ENCODE data around the gene OR2A42. TPM values are rescaled to one million over a fixed set of nuclear protein-coding genes. Genes with fewer than 3 reads are reported as not detected.
"Not testable (repeated sequence)": the region's sequence is repeated elsewhere in the genome, so short reads cannot be mapped to it uniquely, and the experiment has no call there.

Gene OR2A42
- polyA plus RNA-seq, 6 donors from 2014 or later, result 0.97 TPM; not detected in 5

DNA sequence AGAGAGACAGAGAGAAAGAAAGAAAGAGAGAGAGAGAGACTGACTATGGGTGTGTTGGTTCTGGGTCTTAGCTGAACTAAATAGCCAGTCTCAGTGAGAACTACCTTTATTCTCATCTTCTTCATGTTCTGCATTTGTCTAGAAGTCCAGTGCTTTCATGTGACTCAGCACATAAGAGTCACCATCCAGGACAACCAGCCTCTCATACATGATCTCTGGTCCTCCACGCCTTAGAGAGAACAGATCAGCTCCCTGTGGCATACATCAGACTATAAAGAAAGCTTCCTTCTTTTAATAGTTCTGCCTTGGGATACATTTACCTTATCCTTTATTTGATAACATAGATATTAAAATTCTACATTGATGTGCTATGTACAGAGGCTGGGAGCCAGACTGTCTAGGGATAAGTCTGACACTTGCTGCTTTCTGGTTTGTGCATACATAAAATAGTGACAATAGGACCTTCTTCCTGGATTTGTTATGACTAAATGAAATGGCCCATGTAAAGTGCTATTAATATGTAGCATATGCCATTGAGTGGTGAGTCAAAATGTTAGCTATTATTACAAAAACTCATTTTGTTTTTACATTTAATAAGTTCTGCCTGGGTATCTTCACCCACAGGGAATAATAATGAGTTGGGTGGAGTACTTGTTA is 8.4 kb upstream of the OR2A42 start:
- H3K4me3 Mint-ChIP-seq; H3K27ac Mint-ChIP-seq; H3K27me3 Mint-ChIP-seq; H3K9me3 Mint-ChIP-seq; DNase-seq; H3K4me1 Mint-ChIP-seq; H3K36me3 Mint-ChIP-seq; ATAC-seq (ENCODE audit: low read depth in 2 of 2): not testable (repeated sequence)

DNA sequence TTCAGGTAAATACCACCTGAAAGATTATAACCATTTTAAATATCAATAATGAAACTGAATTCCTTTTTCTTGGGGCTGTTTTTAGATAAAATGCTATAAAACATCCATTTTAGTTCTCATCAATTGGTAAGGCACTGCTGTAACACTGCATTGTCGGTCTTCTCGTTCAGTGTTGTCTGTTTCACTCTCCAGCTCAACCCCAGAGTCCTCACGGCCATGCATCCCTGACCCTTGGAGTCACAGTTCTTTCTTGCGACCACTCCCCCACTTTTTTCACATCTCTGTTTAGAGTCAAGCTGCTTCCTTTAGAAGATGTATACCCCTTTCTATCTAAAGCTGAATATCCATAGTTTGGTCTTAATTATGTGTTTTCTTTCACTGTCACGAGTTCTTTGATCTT is 7.6 kb upstream of the OR2A42 start:
- not testable (repeated sequence) for ATAC-seq (ENCODE audit: low read depth in 2 of 2); H3K9me3 Mint-ChIP-seq; H3K4me3 Mint-ChIP-seq; H3K4me1 Mint-ChIP-seq; DNase-seq; H3K27ac Mint-ChIP-seq; H3K27me3 Mint-ChIP-seq; H3K36me3 Mint-ChIP-seq

DNA sequence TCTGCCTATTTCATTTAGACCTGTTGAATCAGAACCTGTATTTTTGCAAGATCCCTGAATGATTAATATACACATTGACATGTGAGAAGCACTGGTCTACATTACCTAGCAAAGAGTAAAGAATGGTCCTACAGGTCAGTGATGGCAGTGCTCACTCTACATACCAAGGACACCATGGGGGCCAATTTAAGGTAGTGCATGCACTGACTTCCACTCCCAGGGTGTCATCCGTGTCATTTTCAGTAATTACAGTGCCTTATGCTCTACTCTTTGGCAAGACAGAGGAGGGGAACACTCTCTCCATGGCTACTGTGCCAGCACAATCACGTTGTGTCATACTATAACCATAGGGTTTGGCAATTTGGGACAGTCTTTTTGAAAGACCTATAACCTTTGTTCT is 6.0 kb upstream of the OR2A42 start:
- H3K9me3 Mint-ChIP-seq; H3K36me3 Mint-ChIP-seq; DNase-seq; H3K27me3 Mint-ChIP-seq; H3K4me1 Mint-ChIP-seq; ATAC-seq (ENCODE audit: low read depth in 2 of 2); H3K4me3 Mint-ChIP-seq; H3K27ac Mint-ChIP-seq: not testable (repeated sequence)

DNA sequence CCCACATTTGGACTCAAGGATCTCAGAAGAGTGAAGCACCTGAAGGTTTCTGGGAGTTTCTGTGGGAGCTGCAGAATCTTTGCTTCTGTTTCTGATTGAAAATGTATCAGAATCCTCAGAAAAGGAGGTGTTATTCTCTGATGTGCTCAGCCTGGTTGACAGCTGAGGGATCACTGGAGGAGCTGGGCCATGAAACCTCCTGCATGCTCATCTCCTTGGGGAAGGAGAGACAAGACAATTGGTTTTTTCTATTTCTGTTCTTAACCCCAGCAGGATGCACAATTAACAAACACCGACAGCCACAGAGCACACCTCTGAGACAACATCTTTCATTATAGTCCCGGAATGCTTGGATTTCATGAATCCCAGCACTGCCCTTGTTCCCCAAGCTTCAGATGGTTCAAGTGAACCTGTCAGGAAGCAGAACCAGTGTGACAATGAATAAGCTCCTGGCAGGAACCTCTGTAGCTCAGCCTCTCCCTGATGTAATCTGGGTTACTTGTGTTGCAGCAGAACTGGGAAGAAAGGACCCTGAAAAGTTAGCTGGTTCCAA is 799 bp downstream of the OR2A42 start:
- not testable (repeated sequence) for H3K9me3 Mint-ChIP-seq; DNase-seq; H3K27me3 Mint-ChIP-seq; H3K4me3 Mint-ChIP-seq; H3K4me1 Mint-ChIP-seq; H3K27ac Mint-ChIP-seq; H3K36me3 Mint-ChIP-seq; ATAC-seq (ENCODE audit: low read depth in 2 of 2)

DNA sequence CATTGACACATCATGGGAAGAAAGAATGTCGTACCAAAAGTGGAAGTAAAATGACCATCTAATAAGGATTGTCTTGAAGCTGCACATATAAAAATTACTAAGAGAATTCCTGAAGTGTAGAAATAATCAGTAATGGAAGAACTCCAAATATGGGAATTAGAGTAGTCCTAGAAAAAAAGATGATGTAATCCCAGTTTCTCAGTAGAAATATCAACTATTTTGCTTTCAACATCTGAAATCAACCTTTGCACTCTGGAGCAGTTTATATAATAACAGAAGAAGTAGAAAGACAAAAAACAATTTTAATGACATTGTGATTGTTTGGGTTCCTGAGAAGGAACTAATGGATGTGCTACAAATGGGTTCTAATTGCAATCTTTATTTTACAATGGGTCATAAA is 6.4 kb downstream of the OR2A42 start:
- not testable (repeated sequence) for DNase-seq; H3K4me1 Mint-ChIP-seq; H3K36me3 Mint-ChIP-seq; H3K4me3 Mint-ChIP-seq; ATAC-seq (ENCODE audit: low read depth in 2 of 2); H3K27ac Mint-ChIP-seq; H3K9me3 Mint-ChIP-seq; H3K27me3 Mint-ChIP-seq

DNA sequence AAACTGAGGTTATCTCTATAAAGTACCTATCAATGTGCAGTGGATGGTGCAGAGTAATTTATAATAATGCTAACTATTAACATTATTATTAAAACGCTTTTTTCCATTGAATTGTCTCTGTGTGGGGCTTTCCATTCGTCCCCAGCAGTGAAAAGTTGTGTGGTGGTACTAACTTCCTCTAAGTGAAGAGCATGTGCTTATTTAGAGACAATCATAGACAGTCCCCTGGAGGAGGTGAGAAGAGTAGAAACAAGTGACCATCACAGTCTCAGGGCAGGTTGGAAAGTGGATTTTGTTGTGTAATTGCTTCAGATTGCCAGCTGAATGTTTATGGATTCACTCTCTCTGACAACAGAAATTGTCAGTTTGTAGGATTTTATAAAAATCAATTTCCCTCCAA is 8.4 kb downstream of the OR2A42 start:
- not testable (repeated sequence) for H3K4me3 Mint-ChIP-seq, H3K27me3 Mint-ChIP-seq, DNase-seq, H3K27ac Mint-ChIP-seq, H3K36me3 Mint-ChIP-seq, H3K4me1 Mint-ChIP-seq, H3K9me3 Mint-ChIP-seq
- ATAC-seq (ENCODE audit: low read depth in 2 of 2), result peak; percentile 54 to 57

DNA sequence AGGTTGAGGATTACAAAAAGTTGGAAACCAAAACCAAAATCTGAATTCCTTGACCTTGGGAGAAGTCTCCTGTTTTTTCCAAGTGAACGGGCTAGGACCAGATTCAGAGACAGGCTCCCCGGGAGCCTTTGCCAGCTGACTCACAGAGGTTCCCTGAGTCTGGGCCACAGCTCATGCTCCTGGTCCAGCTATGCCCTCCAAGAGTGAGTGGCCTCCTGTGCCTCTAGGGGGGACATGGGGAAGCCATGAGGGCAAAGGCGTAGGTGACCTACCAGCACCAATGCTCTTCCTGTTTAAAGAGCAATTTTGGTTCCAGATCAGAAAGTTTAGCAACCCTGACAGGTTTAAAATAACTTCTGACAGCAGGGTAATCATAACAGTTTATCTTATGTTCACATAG is 10.6 kb downstream of the OR2A42 start:
- DNase-seq; H3K27me3 Mint-ChIP-seq; H3K4me1 Mint-ChIP-seq; H3K9me3 Mint-ChIP-seq; H3K36me3 Mint-ChIP-seq; H3K4me3 Mint-ChIP-seq; ATAC-seq (ENCODE audit: low read depth in 2 of 2); H3K27ac Mint-ChIP-seq: not testable (repeated sequence)

DNA sequence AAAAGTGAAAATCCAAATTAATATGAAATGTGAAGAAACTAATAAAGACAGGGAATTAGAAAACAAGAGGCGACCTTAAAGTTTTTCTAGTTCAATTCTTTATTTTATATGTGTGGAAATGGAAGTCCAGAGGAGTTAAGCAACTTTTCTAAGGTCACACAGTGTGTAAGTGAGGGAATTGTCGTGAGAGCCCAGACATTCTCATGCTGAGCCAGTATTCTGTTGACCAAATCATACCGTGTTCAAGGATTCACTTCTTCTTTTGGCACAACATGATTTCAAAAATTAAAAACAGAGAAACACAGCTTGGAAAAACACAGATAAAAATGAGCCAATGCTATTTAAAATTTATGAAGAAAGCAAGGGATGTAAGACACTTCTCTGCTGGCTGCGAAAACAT is 12.5 kb downstream of the OR2A42 start:
- not testable (repeated sequence) for H3K9me3 Mint-ChIP-seq; H3K4me3 Mint-ChIP-seq; H3K27me3 Mint-ChIP-seq; DNase-seq; H3K36me3 Mint-ChIP-seq; ATAC-seq (ENCODE audit: low read depth in 2 of 2); H3K4me1 Mint-ChIP-seq
- peak overlapping the region in 1 of 6 donors; percentile 42 for H3K27ac Mint-ChIP-seq

DNA sequence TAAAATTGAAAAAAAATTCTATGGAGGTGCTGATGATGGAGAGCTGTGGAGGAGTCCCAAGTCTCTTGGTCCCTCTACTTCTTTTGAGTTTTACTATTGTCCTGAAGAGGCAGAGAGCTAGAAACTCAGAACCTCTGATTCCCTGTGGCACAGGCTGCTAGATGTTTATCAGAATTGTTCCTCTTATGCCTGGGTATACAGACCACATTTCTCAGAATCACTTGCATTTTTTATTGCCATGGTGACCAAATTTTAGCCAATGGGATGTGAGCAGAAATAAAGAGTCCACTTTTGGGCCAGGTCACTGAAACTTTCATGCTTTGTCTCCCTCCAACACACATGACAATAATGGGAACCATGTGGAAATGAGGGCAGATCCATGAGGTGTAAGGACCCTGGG is 15.7 kb downstream of the OR2A42 start:
- H3K27me3 Mint-ChIP-seq; H3K4me3 Mint-ChIP-seq; H3K9me3 Mint-ChIP-seq; DNase-seq; H3K27ac Mint-ChIP-seq; H3K4me1 Mint-ChIP-seq; ATAC-seq (ENCODE audit: low read depth in 2 of 2); H3K36me3 Mint-ChIP-seq: not testable (repeated sequence)

DNA sequence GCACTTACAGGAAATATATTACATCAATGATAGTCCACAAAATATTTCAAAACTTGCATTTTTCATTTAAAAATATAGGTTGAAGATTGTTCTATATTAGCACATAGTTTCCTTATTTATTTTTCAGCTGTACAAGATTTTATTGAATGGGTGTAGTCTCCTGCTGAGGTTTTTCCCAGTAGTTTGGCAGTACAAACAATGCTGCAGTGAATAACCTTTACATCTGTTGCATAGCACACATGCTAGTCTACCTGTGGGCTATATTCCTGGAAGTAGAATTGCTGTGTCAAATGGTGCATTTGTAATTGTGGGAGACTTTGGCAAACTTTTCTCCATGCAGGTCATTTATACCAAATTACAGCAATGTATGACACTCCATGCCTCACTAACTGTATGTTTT is 18.9 kb downstream of the OR2A42 start:
- DNase-seq; H3K27me3 Mint-ChIP-seq; ATAC-seq (ENCODE audit: low read depth in 2 of 2); H3K4me3 Mint-ChIP-seq; H3K27ac Mint-ChIP-seq; H3K4me1 Mint-ChIP-seq; H3K36me3 Mint-ChIP-seq; H3K9me3 Mint-ChIP-seq: not testable (repeated sequence)

DNA sequence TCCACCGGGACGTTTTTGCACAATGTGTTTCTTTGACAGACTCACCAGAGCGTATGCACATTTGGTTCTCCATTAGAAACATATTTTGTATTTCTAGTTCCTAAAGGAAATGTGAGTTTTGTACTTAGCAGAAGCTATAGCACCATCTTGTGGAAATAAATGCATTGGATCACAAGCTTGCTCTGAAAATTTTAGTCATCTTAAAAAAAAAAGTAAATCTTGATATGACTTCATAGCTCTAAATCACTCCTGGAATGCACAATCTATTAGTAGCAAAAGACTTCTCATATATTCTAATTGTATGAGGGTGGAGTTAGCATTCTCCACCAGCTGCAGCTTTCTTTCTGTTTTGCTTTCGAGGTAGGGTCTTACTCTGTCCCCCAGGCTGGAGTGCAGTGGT is 20.3 kb downstream of the OR2A42 start:
- peak; percentile 41 to 66 for ATAC-seq (ENCODE audit: low read depth in 2 of 2)

DNA sequence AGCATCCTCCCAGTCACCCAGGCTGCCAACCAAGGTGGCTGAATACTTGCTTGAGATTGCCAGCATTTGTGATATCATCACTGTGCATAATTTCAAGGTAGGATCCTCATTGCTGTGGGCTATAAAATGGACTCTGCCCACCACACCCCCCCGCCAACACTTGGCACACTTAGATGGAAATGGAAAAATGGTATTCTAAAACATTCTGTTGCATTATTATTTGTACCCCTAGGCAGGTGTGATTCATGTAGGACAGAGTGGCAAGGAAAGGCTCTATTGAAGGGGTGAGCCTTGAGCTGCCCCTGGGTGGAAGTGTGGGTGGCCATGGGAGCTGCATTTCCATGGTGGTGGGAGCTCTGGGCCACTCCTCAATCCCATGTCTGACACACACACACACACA is 20.8 kb downstream of the OR2A42 start:
- H3K27me3 Mint-ChIP-seq; H3K9me3 Mint-ChIP-seq; H3K4me3 Mint-ChIP-seq; DNase-seq; ATAC-seq (ENCODE audit: low read depth in 2 of 2); H3K4me1 Mint-ChIP-seq; H3K36me3 Mint-ChIP-seq: not testable (repeated sequence)
- peak overlapping the region in 1 of 6 donors; percentile 25 for H3K27ac Mint-ChIP-seq

More for the DNA sequence above, 20.3 kb downstream of the OR2A42 start:
- not testable (repeated sequence) for H3K4me3 Mint-ChIP-seq, H3K9me3 Mint-ChIP-seq, H3K4me1 Mint-ChIP-seq, H3K27ac Mint-ChIP-seq, H3K36me3 Mint-ChIP-seq, DNase-seq, H3K27me3 Mint-ChIP-seq

DNA sequence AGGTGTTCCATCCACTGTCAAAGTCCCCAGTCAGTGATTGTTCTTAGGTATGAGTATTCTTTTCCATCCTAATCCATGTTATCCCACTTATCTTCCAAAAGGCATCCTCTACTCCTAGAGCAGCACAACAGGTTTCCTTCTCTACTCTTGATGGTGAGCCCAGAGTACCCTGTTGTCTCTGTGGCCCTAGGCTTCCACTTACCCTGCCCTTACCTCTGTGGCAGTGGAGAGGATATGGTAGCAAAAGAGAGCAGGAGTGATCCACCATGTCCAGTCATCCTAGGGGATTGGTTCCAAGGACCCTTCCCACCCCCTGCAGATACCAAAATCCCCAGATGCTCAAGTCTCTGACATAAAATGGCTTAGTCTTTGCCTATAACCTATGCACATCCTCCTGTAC is 22.2 kb downstream of the OR2A42 start:
- not testable (repeated sequence) for H3K27ac Mint-ChIP-seq; DNase-seq; H3K9me3 Mint-ChIP-seq; ATAC-seq (ENCODE audit: low read depth in 2 of 2); H3K36me3 Mint-ChIP-seq; H3K4me3 Mint-ChIP-seq; H3K4me1 Mint-ChIP-seq; H3K27me3 Mint-ChIP-seq

DNA sequence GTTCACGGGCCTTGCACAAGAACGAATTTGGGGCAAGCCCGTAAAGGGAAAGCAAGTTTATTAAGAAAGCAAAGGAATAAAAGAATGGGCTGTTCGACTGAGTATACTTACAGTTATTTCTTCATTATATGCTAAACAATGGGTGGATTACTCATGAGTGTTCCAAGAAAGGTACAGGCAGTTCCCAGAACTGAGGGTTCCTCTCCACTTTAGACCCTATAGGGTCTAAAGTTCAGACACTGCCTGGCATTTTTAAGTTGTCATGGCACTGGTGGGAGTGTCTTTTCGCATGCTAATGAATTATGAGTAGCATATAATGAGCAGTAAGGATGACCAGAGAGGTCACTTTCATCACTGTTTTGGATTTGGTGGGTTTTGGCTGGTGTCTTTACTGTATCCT is 34.1 kb downstream of the OR2A42 start:
- not testable (repeated sequence) for H3K36me3 Mint-ChIP-seq; H3K9me3 Mint-ChIP-seq; ATAC-seq (ENCODE audit: low read depth in 2 of 2); H3K27me3 Mint-ChIP-seq; H3K4me3 Mint-ChIP-seq; H3K27ac Mint-ChIP-seq; DNase-seq; H3K4me1 Mint-ChIP-seq

DNA sequence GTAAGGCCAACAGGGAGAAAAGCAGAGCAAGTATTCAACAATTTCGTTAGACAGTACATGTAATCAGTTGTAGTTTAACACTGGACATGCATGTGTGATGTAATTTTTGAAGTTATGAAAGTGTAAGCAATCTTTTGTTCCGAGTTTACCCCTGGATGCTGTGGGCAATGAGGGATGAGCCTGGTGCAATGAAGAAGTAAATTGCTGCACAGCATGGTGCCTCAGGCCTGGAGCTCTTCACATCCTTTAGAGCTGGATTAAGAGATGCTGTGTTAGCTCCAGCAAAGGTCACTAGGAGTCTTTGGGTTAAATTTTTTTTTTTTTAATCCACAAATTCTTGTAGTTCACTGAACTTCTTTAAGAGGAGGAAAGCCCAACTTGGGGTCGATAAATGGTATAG is 36.3 kb downstream of the OR2A42 start:
- not testable (repeated sequence) for ATAC-seq (ENCODE audit: low read depth in 2 of 2); H3K4me3 Mint-ChIP-seq; H3K27me3 Mint-ChIP-seq; H3K27ac Mint-ChIP-seq; H3K9me3 Mint-ChIP-seq; DNase-seq; H3K36me3 Mint-ChIP-seq; H3K4me1 Mint-ChIP-seq
